Progenitor cell of endocrine pancreas (in vitro differentiated cells): ENCODE results near the gene TMEM151A. TPM values are rescaled to one million over a fixed set of nuclear protein-coding genes. Genes with fewer than 3 reads are reported as not detected.

Source experiments
- DNase-seq: peaks from one replicate; pipeline ENCODE4 v3.0.0; 2021; ENCODE audit warnings: low spot score; ENCODE audit not compliant: unreplicated experiment
- H3K27ac Mint-ChIP-seq: 2 replicates; pipeline ENCODE4 v1.8.0; 2021; ENCODE audit warnings: mild to moderate bottlenecking, moderate library complexity, mixed read lengths
- H3K27me3 Mint-ChIP-seq: 2 replicates; pipeline ENCODE4 v1.8.0; 2021; ENCODE audit warnings: mixed read lengths
- H3K36me3 Mint-ChIP-seq: 2 replicates; pipeline ENCODE4 v1.8.0; 2022; ENCODE audit warnings: mixed read lengths; ENCODE audit not compliant: insufficient read depth
- H3K4me1 Mint-ChIP-seq: 2 replicates; pipeline ENCODE4 v1.8.0; 2021; ENCODE audit warnings: low read depth, mixed read lengths
- H3K4me3 Mint-ChIP-seq: 2 replicates; pipeline ENCODE4 v1.8.0; 2021; ENCODE audit warnings: low read depth, mild to moderate bottlenecking, moderate library complexity, mixed read lengths
- H3K9me3 Mint-ChIP-seq: 2 replicates; pipeline ENCODE4 v1.8.0; 2021; ENCODE audit warnings: low read depth, mixed read lengths
- total RNA-seq: library from RNA; stranded (reverse); gene quantifications from 2 replicates; pipeline ENCODE4 v1.2.1, GENCODE V29; 2021
- TF ChIP-seq, protein P1 (sequence below): fragments of 200-600 bp; sonication (generic); IDR thresholded peaks from one replicate; pipeline ENCODE4 v1.5.0; 2021; ENCODE audit warnings: antibody characterized with exemption, mild to moderate bottlenecking; ENCODE audit not compliant: unreplicated experiment

TMEM151A gene
- total RNA-seq, 1 donor from 2014 or later: 0.57 TPM

GRCh38 chr11:66314561-66315497 lies 23.1 kb downstream of the TMEM151A start:
- DNase-seq: no peak
- H3K4me3 Mint-ChIP-seq: no peak overlapping the region
- H3K27ac Mint-ChIP-seq: no peak overlapping the region
- TF ChIP-seq, protein P1, sequence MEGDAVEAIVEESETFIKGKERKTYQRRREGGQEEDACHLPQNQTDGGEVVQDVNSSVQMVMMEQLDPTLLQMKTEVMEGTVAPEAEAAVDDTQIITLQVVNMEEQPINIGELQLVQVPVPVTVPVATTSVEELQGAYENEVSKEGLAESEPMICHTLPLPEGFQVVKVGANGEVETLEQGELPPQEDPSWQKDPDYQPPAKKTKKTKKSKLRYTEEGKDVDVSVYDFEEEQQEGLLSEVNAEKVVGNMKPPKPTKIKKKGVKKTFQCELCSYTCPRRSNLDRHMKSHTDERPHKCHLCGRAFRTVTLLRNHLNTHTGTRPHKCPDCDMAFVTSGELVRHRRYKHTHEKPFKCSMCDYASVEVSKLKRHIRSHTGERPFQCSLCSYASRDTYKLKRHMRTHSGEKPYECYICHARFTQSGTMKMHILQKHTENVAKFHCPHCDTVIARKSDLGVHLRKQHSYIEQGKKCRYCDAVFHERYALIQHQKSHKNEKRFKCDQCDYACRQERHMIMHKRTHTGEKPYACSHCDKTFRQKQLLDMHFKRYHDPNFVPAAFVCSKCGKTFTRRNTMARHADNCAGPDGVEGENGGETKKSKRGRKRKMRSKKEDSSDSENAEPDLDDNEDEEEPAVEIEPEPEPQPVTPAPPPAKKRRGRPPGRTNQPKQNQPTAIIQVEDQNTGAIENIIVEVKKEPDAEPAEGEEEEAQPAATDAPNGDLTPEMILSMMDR: no peak
- H3K27me3 Mint-ChIP-seq: peaks cover 49% of the 10 kb centered on the region
- H3K4me1 Mint-ChIP-seq: peaks cover 3% of the 10 kb centered on the region
- H3K9me3 Mint-ChIP-seq: no peaks in the 10 kb centered on the region
- no peaks in the 10 kb centered on the region for H3K36me3 Mint-ChIP-seq

GRCh38 chr11:66315498-66315885 lies 23.8 kb downstream of the TMEM151A start:
- Mint-ChIP-seq H3K4me3 (no peak overlapping the region), H3K4me1 (peaks cover 3% of the 10 kb centered on the region)

DNA sequence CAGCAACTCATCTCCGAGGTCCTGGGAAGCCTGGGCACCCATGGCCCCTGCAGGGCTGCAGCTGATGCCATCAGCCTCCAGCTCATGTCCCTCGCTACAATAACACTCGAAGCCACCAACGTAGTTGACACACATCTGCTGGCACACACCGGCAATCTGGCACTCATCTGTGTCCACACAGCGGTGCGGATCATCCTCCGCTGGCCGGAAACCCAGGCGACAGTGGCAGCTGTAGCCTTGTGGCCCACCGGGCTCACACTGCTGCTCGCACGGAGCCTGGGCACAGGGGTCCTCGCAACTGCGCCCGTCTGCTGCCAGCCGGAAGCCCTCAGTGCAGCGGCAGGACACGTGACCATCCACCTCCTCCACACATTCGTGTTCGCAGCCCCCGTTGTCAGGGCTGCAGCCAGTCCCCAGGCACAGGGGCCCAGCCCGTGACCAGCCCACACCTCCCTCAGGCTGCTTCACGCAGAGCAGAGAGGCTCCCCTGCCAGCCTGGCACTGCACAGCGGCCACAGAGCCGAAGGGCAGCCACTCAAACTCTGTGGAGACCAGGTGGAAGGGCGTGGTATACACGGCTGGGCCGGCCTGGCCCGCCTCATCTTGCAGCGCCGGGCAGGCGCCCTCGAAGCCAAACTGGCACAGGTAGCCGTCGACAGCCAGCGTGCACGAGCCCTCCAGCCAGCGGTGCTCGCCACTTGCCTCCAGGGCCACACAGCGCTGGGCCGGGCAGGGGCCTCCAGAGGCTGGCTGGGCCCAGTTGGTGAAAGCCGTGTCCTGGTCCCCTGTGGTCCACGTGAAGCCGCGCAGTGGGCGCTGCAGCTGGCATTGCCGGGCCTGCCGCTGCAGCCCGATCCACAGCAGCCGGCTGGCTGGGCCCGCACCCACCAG lies 24.5 kb downstream of the TMEM151A start:
- TF ChIP-seq, protein P1: no peak
- Mint-ChIP-seq H3K27me3 (peaks cover 47% of the 10 kb centered on the region), H3K9me3 (peaks cover 5% of the 10 kb centered on the region), H3K36me3 (no peaks in the 10 kb centered on the region), H3K4me1 (peaks cover 3% of the 10 kb centered on the region), H3K27ac (no peak overlapping the region), H3K4me3 (no peak overlapping the region)
- DNase-seq: no peak

More at GRCh38 chr11:66315498-66315885, 23.8 kb downstream of the TMEM151A start:
- no peak for DNase-seq
- Mint-ChIP-seq H3K9me3 (peaks cover 5% of the 10 kb centered on the region), H3K27me3 (peaks cover 48% of the 10 kb centered on the region), H3K27ac (no peak overlapping the region), H3K36me3 (no peaks in the 10 kb centered on the region)
- TF ChIP-seq, protein P1: no peak

DNA sequence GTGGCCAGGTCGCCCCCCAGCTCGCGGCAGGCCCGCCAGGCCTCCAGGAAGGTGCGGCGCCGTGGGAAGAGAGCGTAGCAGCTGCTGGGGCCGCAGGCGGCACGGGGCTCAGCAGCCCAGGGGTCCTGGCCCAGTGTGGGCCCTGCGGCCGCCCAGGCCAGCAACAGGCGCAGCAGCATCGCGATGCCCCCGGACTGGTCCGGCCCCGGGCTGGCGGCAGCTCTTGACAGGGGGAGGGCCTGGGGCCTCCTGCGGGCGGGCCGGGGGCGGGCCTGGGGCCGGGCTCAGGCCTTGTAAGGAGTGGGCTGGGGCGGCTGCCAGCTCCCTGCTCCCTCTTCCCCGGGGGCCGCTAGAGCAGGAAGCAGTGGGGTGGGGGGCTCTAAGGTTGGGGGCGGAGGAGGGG lies 25.2 kb downstream of the TMEM151A start, which contains the start of gene CD248:
Gene CD248, minus strand, starts transcription at position 196 of the 403 bp plus-strand sequence. Its CDS starts 17 bp downstream, at position 179.
- TF ChIP-seq, protein P1: no peak
- H3K27me3 Mint-ChIP-seq: peaks cover 42% of the 10 kb centered on the region
- no peak within 1 kb of the TSS for H3K4me3 Mint-ChIP-seq
- H3K4me1 Mint-ChIP-seq: peaks cover 2% of the 10 kb centered on the region
- H3K9me3 Mint-ChIP-seq: peaks cover 5% of the 10 kb centered on the region
- no peak for DNase-seq
- H3K36me3 Mint-ChIP-seq: no peaks in the 10 kb centered on the region
- no peak within 1 kb of the TSS for H3K27ac Mint-ChIP-seq

GRCh38 chr11:66317322-66317722 lies 25.6 kb downstream of the TMEM151A start:
- H3K27ac Mint-ChIP-seq: no peak overlapping the region
- no peak for DNase-seq
- peaks cover 41% of the 10 kb centered on the region for H3K27me3 Mint-ChIP-seq
- H3K36me3 Mint-ChIP-seq: no peaks in the 10 kb centered on the region
- TF ChIP-seq, protein P1: no peak
- peaks cover 5% of the 10 kb centered on the region for H3K9me3 Mint-ChIP-seq
- H3K4me1 Mint-ChIP-seq: peaks cover 1% of the 10 kb centered on the region
- no peak overlapping the region for H3K4me3 Mint-ChIP-seq
